Endometrium (tissue), 2 donors: Measurements from ENCODE around the gene KXD1.

Source experiments
- FAIRE-seq: peaks from 2 replicates; lab custom pipeline; 2012; peaks lifted over from hg19 to GRCh38; lab: Jason Lieb, UNC
- donor health status: control.
- donor health status: control.

Gene KXD1

DNA sequence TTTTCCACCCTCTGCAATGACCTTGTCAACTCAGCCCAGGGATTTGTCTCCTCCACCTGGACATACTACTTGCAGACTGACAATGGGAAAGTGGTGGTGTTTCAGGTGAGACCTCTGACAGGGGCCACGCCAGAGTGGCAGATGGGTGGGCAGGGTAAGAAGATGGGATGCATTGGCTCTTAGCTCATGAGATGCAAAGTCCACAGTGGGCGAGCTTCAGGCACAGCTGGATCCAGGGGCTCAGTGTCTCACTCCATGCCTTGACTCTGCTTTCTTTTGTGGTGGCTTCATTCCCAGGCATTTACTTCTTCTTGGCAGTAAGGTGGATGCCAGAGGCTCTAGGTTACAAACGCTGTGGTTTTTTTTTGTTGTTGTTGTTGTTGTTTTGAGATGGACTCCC is 58.4 kb downstream of the KXD1 start:
- no peak for FAIRE-seq

DNA sequence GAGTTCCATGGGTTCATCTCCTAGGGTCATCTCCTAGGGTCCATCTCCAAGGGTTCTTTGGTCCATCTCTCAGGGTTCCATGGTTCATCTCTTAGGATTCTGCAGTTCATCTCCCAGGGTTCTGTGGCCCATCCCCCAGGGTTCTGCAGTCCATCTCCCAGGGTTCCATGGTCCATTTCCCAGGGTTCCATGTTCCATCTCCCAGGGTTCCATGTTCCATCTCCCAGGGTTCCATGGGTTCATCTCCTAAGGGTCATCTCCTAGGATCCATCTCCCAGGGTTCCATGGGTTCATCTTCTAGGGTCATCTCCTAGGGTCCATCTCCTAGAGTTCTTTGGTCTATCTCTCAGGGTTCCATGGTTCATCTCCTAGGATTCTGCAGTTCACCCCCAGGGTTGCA is 59.9 kb downstream of the KXD1 start:
- FAIRE-seq, result no peak

DNA sequence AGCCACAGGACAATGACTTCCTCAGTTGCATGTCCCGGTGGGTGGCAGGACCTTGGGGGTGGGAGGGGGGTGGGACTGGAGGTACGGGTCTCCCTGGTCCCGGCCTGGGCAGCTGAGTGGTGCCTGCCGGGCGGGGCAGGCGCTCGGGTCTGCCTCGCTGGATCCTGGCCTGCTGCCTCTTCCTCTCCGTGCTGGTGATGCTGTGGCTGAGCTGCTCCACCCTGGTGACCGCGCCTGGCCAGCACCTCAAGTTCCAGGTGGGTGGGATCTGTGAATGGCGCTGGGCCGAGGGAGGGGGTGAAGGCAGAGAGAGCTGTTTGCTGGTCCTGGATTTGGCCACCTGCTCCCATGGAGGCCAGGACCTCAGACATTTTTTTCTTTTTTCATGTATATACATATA is 60.6 kb downstream of the KXD1 start:
- no peak for FAIRE-seq
